UCSD-AML1 (cell line): ENCODE measurements around the gene RBM26.
A peak's percentile ranks its signal among the peaks of the same experiment; 100 is the strongest.

Experiments
- DNase-seq: peaks from one replicate; lab custom pipeline; 2025; ENCODE audit not compliant: unreplicated experiment; lab: John Stamatoyannopoulos, UW

The RBM26 gene

DNA sequence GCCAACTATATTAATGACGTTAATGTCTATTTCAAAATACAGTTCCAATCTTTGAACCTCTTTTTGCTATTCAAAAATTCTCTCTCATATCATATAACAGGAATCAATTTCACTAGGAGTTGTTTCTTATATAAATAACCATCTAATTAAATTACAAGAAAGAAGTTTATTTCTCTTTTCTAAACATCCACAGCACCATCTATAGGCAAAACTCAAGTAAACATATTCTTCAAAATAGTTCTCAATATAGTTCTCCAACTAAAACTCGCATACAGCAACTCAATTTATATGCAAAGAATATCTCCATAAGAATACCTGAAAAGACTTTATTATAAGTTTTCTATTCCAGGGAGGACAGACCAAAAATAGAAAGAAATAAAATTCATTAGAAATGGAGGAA, 65.6 kb downstream of the RBM26 start:
- DNase-seq = no peak

DNA sequence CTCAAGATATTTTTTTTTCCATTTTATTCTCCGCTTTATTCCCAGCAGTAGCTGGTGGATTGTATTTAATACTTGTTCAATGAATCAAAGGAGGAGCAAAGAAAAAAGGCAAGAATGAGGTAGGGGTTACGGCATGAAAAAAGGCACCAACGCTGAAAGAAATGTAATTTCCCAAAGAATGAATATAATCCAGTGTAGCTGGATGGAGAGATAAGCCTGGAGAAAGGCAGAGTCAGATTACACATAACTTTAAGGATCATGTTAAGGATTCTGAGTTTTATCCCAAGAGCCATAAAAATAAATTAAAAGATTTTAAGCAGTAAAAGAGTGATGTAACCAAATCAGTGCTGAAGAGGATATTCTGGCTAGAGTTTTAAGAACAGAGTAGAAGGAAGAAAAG, 67.7 kb downstream of the RBM26 start:
- no peak for DNase-seq

DNA sequence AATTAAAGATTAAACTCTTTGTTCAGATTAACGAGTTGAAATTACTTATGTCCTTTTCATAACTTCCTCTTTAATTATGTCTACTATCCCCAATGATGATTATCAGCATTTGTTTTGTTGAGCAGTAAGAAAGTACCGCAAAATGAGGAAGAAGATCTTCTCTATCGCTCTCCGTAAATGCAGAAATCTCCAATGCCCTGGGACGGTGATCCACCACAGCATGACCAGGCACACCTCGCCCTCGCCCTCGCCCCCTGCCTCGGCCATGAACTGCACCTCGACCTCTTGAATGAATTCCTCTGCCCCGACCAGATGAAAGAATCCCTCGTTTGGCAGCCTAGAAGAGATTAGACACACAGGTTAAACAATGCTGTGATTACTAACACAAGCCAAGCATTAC, 69.1 kb downstream of the RBM26 start:
- DNase-seq = no peak

DNA sequence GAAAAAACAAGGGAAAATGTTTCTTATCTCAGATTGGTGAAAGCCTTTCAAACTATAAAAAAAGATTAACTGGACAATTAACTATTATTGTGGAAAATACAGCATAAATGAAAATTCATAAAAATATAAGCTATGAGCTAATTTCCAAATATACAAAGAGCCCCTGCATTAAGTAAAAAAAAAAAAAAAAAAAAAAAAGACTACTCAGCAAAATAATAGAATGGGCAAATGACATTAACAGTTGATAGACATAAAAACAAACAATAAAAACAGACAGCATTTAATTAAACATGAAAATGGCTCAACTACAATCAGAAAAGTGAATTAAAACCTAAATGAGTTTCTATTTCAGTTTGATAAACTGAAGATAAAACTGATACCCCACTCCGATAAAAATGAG, 77.5 kb downstream of the RBM26 start:
- DNase-seq = no peak

DNA sequence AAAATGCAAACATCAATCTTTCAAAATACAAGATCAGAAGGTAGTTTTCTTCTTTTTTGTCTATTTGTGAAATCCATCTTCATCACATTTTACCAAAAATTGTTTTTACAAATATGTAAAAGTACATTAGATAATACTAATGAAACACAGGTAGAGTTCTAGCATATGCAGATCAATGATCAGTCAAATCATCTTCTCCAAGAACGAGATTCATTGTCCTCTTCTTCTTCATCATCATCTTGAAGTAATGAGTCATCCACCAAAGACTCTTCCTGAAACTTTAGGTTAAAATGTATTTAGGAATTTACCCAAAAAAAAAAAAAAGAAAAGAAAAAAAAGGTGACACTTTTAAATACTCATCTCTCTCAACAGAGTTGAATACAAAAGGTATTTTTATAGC, 85.6 kb downstream of the RBM26 start:
- no peak for DNase-seq

DNA sequence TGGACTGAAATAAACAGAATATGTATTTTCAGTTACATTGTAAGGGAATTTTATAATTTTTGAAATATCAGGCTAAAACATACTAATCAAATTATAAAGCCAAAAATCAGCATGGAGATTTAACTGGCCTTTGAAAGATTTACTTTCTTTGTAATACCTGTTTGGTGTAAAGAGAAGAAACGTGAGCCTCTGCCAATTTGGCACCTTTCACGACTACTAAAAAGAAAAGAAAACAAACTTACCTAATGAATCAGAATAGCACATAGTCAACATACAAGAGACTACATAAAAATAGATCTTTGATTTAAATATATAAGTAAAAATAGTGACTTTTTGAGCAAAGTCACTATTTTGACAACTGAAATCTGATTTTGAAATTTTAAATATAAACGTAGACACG, 87.4 kb downstream of the RBM26 start:
- no peak for DNase-seq

DNA sequence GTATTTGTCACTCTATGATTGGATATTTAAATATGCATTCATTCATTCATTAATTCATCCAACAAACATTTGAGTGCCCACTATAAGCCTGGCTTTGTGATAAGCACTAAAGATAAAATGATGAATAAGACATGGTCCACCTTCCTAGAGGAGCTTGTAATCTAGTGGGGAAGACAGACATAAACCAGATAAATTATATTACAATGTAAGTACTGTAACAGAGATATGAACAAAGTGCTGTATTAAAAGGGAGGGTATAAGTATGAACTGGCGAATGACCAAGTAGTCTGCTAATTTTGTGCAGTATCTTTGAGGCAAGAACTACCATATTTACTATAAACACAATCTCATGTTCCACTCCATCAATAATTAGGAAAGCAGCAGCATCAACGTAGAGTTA, 88.2 kb downstream of the RBM26 start:
- no peak for DNase-seq

DNA sequence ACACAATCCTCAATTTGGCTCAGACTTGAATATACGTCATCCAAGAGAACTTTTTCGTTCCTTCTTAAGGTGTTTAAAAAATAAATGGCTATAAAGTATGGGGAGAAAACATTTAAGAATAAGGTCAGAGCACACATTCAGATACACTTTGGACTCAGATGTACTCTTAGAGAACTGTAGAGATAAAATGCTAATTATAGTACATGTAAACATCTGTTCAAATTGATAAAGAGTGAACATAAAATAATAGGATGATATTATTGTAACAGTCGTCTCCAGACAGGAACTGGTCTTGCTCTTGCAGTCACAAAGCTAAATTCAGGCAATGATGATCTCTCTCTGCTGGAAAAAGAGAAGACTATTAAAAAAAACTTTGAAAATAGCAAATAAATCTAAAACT, 91.4 kb downstream of the RBM26 start:
- no peak for DNase-seq

DNA sequence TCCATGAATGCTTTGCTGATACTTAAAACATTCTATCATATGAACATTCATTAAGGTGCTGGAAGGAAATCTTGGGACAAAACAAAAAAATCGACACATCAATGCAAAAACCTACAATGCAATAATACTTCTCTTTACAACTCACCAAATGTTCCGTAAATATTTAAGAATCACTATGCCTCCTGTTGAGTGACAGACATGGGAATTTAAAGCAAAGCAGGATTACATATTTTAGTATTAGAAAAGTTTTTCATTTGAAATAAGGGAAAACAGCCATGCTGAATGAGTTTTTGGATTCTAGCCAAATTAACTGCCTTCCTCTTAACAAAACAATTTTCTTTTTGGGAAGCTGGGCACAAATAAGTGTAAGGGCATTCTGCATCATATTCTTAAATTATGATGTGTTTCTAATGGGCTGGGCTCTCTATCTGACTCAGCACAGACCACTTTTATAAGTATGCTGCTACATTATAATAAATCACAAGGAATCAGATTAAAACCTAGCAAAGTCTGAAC, 93.7 kb downstream of the RBM26 start:
- DNase-seq = no peak

DNA sequence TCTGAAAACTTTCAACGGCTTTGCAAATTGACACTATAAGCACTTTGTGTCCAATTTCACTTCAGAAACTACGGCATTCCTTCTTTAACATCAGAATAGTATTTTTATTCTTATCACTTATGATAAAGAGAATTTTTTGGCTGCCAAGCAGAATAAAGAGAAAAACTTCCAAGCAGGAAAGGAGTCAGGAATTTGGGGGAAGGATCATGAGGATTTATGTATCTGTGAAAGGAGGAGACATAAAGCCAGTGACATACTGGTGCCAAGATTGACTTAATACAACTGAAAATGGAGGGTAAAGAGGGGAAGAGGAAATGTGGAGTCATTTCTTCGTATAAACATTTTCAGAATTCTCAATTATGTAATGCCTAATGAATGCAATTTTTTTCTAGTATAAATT, 94.7 kb downstream of the RBM26 start:
- no peak for DNase-seq

DNA sequence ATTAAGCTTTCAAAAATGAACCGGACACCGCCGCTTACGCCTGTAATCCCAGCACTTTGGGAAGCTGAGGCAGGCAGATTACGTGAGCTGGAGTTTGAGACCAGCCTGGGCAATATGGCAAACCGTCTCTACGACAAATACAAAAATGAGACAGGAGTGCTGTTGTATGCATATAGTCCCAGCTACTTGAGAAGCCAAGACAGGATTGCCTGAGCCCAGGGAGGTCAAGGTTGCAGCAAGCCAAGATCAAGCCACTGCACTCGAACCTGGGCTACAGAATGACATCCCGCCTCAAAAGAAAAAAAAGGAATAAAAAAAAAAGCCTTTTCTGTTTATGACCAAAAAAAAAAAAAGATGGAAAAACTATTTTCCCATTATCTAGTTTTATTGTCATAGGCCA, 96.4 kb downstream of the RBM26 start:
- DNase-seq = no peak

DNA sequence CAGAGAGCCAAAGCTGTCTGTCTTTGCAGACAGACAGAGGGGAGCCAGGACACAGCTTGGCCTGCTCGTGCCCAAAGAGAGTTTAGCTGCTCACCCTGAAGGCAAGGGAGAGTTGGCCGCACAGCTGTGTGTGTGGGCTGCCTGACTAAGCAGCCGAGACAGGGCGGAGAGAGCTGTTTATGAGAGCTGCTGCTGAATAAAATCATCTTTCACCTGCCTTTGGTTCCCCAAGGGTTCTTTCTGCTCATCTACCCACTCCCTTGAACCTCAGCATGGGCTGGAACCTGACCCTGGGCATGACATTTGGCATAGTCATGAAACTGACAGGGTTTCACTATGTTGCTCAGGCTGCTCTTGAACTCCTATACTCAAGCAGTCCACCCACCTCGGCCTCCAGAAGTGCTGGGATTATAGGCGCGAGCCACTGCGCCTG, 98.2 kb downstream of the RBM26 start:
- peak; percentile 20 for DNase-seq

DNA sequence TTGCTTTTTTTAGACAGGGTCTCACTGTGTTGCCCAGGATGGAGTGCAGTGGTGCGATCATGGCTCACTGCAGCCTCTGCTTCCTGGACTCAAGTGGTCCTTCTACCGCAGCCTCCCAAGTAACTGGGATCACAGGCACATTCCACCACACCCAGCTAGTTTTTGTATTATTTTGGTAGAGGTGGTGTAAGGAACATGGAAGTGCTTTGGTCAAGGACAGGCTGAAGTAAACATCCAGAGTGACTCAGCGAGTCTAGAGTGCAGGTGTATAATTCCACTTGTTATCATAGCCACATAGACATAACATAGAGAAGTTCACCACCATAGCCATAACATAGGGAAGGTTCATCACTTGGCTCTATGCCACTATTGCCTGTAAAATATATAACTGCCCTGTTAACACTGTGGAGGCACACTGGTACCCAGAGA, 98.6 kb downstream of the RBM26 start:
- DNase-seq = no peak

DNA sequence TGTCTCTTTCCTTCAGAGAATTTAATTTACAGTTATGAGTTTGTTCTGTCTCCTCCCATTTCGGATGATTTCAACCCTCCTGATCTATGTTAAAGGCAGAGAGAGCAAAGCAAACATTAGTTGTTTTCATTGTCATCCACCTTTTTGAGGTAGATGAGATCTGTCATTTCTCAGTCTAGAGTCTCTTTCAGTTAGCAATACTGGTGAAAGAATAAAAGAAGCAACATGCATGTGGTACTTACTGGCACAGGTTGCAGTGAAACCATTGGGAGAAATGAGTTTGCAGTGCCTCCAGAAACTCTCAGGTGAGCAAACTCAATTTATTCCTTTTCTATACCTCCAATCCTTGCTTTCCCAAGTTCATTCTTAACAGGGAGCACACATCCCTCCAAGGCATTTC, 99.4 kb downstream of the RBM26 start:
- no peak for DNase-seq

DNA sequence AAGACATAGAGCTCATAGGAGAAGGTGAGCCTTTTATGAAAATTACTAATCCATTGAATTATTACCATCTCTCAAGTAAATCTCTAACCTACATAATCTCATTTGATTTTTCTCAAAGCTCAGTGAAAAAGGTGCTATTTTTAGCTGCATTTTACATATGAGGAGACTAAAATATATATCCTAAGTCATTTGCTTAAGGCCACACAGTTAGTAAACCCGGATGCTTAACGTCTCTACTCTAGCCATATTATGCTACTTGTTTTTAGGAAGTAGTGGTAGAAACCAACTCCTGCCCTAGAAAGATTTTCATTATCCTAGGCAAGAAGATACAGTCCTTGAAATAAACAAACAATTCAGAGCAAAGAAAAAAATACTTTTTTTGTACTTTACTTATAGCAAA, 108.9 kb downstream of the RBM26 start:
- no peak for DNase-seq

DNA sequence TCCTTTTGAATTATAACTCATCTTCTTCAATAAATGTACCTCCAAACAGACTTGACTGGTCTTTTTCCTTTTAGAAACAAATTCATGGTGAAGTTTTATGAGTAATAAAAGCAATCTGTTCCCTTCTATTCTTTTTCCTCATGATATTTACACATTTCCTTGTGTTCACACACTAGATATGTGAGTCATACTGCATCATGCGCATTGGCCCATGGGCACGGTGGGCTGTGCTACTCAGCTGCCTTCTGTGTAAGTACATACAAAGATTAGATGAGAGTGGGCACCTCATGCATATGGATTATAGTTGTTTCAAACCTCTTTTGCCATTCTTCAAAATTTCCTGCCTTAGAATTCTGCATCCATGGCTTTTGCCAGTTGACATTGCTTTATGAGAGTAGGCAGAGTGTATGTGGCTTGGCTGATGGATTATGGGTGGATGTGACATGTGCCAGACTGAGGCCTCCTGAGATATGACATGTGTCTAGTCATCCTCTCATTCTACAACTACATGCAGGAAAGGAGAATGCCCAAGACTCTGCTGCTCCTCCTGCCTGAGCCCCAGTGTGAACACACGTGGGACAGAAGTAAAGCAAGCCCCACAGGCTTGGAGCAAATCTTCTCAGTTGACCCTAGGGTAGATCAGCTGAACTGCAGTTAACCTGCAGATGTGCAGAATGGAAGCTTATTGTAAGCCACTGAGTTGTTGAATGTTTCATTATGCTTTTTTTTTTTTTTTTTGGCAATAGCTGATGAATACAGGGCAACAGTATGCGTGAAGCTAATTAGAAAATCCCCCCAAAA, 109.9 kb downstream of the RBM26 start:
- no peak for DNase-seq

DNA sequence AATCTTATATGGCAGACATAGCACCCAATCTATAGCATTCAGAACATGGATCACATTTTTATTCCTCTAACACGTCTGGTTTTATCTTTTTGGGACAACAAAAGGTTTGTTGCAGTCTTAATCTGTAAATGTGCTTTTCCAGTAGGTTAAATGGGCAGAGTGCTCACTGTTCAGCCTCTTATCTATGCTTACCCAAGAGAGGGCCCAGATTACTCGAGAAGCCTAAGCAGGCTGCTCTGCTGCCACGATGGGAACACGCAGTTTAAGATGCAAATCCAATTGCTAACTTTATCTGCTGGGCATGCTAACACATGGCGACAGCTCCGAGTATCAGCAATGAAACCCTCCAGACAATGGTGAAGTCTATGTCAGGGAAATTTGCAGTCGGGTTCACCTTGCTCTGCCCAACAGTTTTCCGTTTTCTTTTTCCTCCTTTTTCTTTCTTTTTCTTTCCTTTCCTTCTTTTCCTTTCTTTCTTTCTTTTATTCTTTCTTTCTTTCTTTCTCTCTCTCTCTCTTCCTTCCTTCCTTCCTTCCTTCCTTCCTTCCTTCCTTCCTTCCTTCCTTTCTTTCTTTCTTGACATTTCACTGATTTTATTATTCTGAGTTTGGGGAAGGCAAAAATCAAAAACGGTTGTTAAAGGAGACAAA, 115.3 kb downstream of the RBM26 start:
- no peak for DNase-seq

DNA sequence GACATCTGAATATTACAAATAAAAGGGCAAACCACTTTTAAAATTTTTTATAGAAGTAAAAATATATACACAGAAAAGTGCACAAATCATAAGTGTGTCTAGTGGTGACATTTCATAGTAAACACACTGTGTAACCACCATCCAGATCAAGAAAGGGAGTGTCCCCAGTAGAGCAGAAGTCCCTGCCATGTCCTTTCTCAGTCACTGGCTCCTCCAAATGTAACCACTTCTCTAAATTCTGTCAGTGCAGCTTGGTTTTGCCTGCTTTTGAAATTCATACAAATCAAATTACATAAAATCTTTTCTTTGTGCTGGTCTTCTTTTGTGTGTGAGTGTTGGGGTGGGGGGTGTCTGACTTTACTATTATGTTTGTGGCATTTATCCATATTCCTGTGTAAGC, 116.5 kb downstream of the RBM26 start:
- DNase-seq = no peak

DNA sequence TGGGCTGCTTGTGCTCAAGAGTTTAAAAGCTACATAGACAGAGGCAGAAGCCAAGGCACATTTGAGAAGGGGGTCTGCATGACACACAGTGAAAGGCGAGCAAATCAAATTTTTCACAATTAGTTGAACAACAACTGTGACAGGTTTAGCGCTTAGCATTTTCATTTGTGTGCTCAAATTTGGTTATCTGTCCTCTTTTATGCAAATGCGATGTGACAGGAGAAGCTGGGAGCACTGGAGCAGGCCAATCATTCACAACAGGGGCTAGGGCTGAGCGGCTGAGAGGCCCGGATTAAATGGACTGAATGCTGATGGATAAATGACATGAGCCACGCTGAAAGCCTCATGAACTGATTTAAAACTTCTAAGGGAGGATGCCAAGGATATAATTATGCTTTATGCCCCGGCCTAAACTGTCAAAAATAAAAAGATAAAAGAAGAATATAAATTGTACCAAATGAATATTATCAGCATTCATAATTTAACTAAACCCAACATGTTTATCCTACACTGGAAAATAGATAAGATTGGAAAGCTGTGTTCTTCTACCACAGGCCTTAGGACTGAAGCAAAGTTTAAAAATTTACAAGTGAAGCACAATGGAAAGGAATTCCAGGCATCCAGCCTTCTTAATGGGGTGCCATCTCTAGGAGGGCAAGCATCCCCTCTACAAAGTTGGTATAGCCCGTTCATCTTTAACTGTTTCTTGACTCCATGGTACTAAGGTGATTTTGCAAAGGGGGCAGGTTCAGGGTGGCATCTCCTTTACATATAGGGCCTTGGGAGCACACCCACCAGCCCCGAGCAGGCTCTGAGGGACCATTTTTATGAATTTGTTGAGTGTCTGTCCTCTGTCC, 117.9 kb downstream of the RBM26 start:
- no peak for DNase-seq

DNA sequence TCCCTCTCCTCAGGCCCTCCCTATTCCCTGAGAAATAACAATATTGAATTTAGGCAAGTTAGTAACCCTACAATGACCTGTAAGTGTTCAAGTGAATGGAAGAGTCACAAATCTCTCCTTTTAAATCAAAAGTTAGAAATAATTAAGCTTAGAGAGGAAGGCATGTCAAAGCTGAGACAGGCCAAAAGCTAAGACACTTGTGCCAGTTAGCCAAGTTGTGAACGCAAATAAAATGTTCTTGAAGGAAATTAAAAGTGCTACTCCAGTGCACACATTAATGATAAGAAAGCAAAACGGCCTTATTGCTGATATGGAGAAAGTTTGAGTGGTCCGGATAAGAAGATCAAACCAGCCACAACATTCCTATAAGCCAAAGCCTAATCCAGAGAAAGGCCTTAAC, 120.9 kb downstream of the RBM26 start:
- no peak for DNase-seq

DNA sequence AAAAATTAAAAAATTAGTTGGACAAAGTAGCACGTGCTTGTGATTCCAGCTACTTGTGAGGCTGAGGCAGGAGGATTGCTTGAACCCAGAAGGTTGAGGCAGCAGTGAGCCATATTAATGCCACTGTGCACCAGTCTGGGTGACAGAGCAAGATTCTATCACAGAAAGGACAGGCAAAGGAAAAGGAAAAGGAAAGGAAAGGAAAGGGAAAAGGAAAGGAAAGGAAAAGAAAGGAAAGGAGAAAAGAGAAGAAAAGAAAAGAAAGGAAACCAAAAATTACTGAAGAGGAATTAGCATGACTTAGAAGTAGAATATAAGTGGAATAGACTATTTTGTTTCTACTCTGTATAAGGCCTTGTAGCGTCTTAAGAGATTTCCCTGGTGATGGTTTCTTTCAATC, 122.3 kb downstream of the RBM26 start:
- DNase-seq = no peak

DNA sequence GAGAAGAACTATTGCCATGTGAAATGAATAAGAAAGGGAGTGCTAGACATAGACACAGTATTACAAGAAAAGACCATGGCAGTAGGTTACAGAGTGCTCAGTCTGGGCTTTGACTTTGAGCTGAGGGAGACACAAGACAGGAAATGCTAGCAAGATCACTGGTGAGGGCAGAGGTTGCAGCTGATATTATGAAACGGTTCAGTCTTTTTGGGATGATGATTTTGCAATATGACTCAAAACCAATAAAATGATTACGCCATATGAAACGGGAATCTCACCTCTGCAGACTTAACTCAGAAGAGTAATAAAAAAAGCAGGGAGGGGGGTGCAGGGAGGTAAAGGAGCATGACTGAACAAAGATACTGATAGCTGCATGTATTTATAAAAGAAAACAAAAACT, 123.1 kb downstream of the RBM26 start:
- DNase-seq = no peak
